ENCODE data around the gene SEC24A.
"Not testable (repeated sequence)": the region's sequence is repeated elsewhere in the genome, so short reads cannot be mapped to it uniquely, and the experiment has no call there.

- TF ChIP-seq CTCF, POLR2A (IDR thresholded peaks at IDR 0.05): not testable (repeated sequence)
Measured at GRCh38 chr5:134650660-134651059, 2.1 kb downstream of the SEC24A start.

Data from thyroid gland (tissue), 4 donors.